ENCODE data around the gene TRA2B.

TRA2B gene

DNA sequence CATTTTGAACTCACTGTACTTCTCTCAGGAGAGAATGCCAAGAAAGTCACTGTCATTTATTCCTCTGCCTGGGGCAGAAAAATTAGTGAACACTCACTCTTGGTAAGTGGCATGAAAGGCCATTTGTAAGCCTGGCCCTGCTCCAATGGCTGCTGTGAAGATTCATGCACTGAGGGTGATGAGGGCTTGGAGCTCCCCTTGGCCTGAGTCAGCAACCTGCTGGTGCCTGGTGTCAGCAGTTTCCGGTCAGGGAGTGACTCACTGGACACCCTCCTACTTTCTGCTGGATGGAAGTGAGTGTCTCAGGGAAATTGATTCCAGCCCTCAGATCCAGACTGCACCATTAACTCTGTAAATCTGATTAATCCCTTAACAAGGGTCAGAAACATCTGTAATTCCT lies 37.6 kb downstream of the TRA2B start:
- peaks cover 3% of the 10 kb centered on the region for H3K27me3 Mint-ChIP-seq (ENCODE audit: low read depth)
- H3K36me3 Mint-ChIP-seq (ENCODE audit: low read depth), result no peaks in the 10 kb centered on the region
- no peak overlapping the region for H3K27ac Mint-ChIP-seq
- no peak overlapping the region for H3K4me3 Mint-ChIP-seq
- H3K4me1 Mint-ChIP-seq (ENCODE audit: low read depth), result no peaks in the 10 kb centered on the region
- no peaks in the 10 kb centered on the region for H3K9me3 Mint-ChIP-seq

DNA sequence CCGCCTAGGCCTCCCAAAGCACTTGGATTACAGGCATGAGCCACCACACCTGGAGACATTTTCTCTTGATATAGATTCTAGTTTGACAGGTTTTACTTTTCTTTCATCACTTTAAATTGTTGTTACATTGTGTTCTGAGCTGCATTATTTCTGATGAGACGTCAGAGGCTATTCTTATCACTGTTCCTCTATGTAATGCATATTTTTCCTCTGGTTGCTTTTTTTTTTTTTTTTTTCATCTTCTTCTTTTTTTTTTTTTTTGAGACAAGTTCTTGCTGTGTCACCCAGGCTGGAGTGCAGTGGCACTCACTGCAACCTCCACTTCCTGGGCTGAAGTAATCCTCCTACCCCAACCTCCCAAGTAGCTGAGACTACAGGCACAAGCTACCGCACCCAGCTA lies 41.2 kb downstream of the TRA2B start:
- peaks cover 3% of the 10 kb centered on the region for H3K27me3 Mint-ChIP-seq (ENCODE audit: low read depth)
- H3K36me3 Mint-ChIP-seq (ENCODE audit: low read depth), result no peaks in the 10 kb centered on the region
- no peaks in the 10 kb centered on the region for H3K9me3 Mint-ChIP-seq
- no peaks in the 10 kb centered on the region for H3K4me1 Mint-ChIP-seq (ENCODE audit: low read depth)
- H3K4me3 Mint-ChIP-seq, result no peak overlapping the region
- H3K27ac Mint-ChIP-seq, result no peak overlapping the region

DNA sequence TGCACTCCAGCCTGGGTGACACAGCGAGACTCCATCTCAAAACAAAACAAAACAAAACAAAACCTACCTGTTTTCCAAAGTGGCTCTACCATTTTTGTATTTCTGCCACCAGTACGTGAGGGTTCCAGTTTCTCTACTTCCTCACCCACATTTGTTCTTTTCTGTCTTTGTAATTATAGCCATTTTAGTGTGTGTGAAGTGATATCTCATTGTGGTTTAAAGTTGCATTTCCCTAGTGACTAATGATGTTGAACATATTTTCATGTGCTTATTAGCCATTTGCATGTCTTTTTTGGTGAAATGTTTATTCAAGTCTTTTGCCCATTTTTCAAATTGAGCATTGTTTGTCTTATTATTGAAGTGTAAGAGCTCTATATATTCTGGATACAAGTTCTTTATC lies 50.7 kb downstream of the TRA2B start:
- Mint-ChIP-seq H3K27me3 (ENCODE audit: low read depth) (peaks cover 4% of the 10 kb centered on the region), H3K4me1 (ENCODE audit: low read depth) (no peaks in the 10 kb centered on the region)

DNA sequence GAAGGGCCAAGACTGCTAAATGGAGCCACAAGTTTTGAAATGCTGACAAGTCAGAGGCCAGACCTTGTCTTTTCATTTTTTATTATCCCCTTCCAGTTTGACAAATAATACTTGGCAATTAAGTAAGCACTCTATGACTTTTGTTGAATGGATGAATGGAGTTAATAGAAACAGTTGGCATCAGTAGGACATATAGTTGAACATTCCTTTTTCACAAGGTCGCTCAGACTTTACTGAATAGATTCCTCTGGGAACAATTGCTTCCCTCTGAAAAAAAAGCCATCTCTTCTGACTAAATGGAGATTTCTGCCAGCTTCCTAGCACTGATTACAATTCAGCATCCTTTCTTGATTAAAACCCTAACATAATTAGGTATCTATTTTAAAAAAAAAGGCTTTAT lies 53.2 kb downstream of the TRA2B start:
- Mint-ChIP-seq H3K27me3 (ENCODE audit: low read depth) (peaks cover 4% of the 10 kb centered on the region), H3K27ac (no peak overlapping the region), H3K9me3 (no peaks in the 10 kb centered on the region), H3K36me3 (ENCODE audit: low read depth) (no peaks in the 10 kb centered on the region), H3K4me1 (ENCODE audit: low read depth) (no peaks in the 10 kb centered on the region), H3K4me3 (no peak overlapping the region)

More for the DNA sequence above, 50.7 kb downstream of the TRA2B start:
- H3K36me3 Mint-ChIP-seq (ENCODE audit: low read depth), result no peaks in the 10 kb centered on the region
- H3K4me3 Mint-ChIP-seq, result no peak overlapping the region
- H3K9me3 Mint-ChIP-seq, result no peaks in the 10 kb centered on the region
- H3K27ac Mint-ChIP-seq, result no peak overlapping the region

DNA sequence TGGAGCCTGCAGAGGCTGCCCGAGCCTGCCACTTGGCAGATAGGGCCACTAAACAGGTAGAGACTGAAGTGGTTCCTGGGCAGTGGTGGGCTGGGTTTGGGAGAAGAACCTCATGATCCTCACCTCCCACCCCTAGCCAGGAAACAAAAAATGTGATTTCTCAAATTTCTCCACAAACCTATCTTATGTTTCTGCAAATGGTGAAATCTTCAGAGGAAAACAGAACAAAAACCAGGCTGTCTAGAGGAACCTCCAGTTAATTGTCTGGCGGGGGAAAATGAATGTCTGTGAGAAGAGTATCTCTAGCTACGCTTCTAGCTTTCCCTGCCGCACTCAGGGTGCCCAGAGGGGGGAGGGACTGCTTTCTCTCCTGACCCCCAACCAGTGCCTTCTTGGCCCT lies 55.9 kb downstream of the TRA2B start:
- no peaks in the 10 kb centered on the region for H3K4me1 Mint-ChIP-seq (ENCODE audit: low read depth)
- H3K27ac Mint-ChIP-seq, result no peak overlapping the region
- H3K4me3 Mint-ChIP-seq, result no peak overlapping the region
- no peaks in the 10 kb centered on the region for H3K27me3 Mint-ChIP-seq (ENCODE audit: low read depth)
- H3K9me3 Mint-ChIP-seq, result no peaks in the 10 kb centered on the region
- H3K36me3 Mint-ChIP-seq (ENCODE audit: low read depth), result no peaks in the 10 kb centered on the region

DNA sequence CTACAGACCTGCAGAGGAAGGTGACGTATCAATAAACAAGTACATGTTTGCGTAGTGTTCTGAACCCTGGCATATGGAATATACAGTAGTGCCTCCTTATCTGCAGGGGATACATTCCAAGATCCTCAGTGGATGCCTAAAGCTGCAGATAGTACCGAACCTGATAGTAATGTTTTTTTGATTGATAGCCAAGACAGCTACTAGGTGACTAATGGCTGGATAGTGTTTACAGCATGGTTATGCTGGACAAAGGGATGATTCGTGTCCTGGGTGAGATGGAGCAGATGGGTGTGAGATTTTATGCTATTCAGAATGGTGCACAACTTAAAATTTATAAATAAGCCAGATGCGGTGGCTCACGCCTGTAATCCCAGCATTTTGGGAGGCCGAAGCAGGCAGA lies 57.2 kb downstream of the TRA2B start:
- no peaks in the 10 kb centered on the region for H3K27me3 Mint-ChIP-seq (ENCODE audit: low read depth)
- no peaks in the 10 kb centered on the region for H3K36me3 Mint-ChIP-seq (ENCODE audit: low read depth)
- no peaks in the 10 kb centered on the region for H3K4me1 Mint-ChIP-seq (ENCODE audit: low read depth)
- H3K9me3 Mint-ChIP-seq, result no peaks in the 10 kb centered on the region
- no peak overlapping the region for H3K27ac Mint-ChIP-seq
- H3K4me3 Mint-ChIP-seq, result no peak overlapping the region

DNA sequence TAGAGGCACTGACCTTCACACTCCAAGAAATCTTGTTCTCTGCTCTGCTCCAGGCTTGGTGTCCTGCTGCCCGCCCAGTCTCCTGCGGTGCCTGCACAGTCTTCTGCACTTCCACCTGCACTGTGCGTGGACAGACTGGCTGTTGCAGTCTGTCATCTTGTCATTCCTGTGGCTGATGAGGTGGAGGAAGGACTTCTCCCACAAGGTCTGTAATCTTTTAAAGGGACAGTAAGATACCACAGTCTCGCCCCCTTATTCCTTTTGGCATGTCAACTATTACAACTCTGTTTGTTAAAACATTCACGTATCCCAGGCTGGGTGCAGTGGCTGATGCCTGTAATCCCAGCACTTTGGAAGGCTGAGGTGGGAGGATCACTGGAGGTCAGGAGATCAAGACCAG lies 58.9 kb downstream of the TRA2B start:
- H3K4me3 Mint-ChIP-seq, result no peak overlapping the region
- no peaks in the 10 kb centered on the region for H3K4me1 Mint-ChIP-seq (ENCODE audit: low read depth)
- no peaks in the 10 kb centered on the region for H3K9me3 Mint-ChIP-seq
- no peaks in the 10 kb centered on the region for H3K36me3 Mint-ChIP-seq (ENCODE audit: low read depth)
- H3K27me3 Mint-ChIP-seq (ENCODE audit: low read depth), result peaks cover 2% of the 10 kb centered on the region
- H3K27ac Mint-ChIP-seq, result no peak overlapping the region

DNA sequence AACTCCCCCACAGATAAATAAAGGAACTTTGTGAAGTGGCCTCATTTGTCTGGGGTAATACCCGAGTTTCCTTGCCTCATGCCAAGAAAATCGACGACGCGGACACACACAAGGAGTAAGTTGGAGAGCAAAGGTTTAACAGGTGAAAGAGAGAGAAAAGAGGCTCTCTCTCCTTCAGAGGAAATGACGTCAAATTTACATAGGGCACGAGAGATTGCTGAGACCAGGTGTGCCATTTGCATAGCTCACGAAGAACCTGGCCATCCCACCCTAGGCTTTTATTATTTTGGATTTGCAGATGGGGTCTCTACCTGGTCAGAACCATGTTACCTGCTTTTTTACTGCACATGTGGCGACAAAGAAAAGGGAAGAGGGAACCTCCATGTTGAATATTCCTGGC lies 63.7 kb downstream of the TRA2B start:
- H3K27ac Mint-ChIP-seq, result no peak overlapping the region
- peaks cover 3% of the 10 kb centered on the region for H3K27me3 Mint-ChIP-seq (ENCODE audit: low read depth)
- H3K4me3 Mint-ChIP-seq, result no peak overlapping the region
- peaks cover 1% of the 10 kb centered on the region for H3K4me1 Mint-ChIP-seq (ENCODE audit: low read depth)
- H3K9me3 Mint-ChIP-seq, result no peaks in the 10 kb centered on the region
- H3K36me3 Mint-ChIP-seq (ENCODE audit: low read depth), result no peaks in the 10 kb centered on the region

DNA sequence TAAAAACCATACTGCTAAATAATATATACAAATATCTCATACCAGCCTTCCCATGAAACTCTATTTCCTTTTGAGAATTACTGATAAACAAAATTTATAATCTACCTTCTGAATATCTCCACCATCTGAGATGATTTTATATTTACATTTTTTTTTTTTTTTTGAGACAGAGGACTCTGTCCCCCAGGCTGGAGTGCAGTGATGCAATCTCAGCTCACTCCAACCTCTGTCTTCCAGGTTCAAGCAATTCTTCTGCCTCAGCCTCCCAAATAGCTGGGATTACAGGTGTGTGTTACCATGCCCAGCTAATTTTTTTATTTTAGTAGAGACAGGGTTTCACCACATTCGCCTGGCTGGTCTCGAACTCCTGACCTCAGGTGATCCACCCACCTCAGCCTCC lies 70.2 kb downstream of the TRA2B start:
- H3K27me3 Mint-ChIP-seq (ENCODE audit: low read depth), result peaks cover 26% of the 10 kb centered on the region
- H3K4me1 Mint-ChIP-seq (ENCODE audit: low read depth), result peaks cover 1% of the 10 kb centered on the region
- H3K9me3 Mint-ChIP-seq, result no peaks in the 10 kb centered on the region
- no peak overlapping the region for H3K4me3 Mint-ChIP-seq
- H3K27ac Mint-ChIP-seq, result no peak overlapping the region
- H3K36me3 Mint-ChIP-seq (ENCODE audit: low read depth), result no peaks in the 10 kb centered on the region

DNA sequence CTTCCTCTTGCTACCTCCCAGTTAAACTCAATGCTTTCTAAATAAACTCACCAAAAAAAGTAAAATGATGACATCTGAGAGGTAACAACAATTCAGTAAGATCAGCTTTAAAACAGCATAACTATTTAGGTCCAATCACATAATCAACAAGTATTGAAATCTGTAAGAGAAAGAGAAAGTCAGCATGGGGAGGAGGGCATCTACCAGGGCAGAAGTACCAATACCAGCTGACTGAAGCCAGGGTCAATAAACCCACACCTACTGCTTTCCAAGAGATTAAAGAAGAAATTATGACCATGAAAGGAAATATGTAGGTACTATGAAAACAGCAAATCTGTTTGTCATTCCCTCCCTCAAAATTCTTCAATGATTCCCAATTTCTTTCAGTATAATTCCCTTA lies 70.8 kb downstream of the TRA2B start:
- no peak overlapping the region for H3K4me3 Mint-ChIP-seq
- H3K9me3 Mint-ChIP-seq, result no peaks in the 10 kb centered on the region
- H3K4me1 Mint-ChIP-seq (ENCODE audit: low read depth), result peaks cover 1% of the 10 kb centered on the region
- no peaks in the 10 kb centered on the region for H3K36me3 Mint-ChIP-seq (ENCODE audit: low read depth)
- peaks cover 26% of the 10 kb centered on the region for H3K27me3 Mint-ChIP-seq (ENCODE audit: low read depth)
- no peak overlapping the region for H3K27ac Mint-ChIP-seq

DNA sequence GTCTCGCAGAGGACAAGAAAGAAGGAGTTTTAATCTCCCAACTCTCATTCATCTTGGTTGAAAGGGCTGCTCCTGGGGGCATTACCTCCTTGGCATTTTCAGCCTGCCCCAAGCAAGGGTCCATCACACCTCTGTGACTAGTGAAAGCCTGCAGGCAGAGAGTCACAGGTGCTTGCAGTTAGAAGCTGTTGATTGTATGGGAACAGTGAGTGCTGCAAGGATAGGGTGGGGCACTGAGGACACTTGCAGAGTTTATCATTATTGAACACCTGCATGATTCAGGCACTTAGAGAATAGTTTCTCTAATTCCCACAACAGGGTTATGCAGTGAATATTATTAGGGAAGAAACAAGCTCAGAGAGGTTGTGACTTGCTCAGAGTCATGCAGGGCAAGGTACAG lies 71.3 kb downstream of the TRA2B start:
- no peak overlapping the region for H3K4me3 Mint-ChIP-seq
- H3K27ac Mint-ChIP-seq, result no peak overlapping the region
- H3K27me3 Mint-ChIP-seq (ENCODE audit: low read depth), result peaks cover 26% of the 10 kb centered on the region
- H3K36me3 Mint-ChIP-seq (ENCODE audit: low read depth), result no peaks in the 10 kb centered on the region
- no peaks in the 10 kb centered on the region for H3K9me3 Mint-ChIP-seq
- peaks cover 1% of the 10 kb centered on the region for H3K4me1 Mint-ChIP-seq (ENCODE audit: low read depth)

All from T-helper 1 cell treated with Interleukin-12 subunit alpha and Interleukin-12 subunit beta and Interleukin-4 antibody, amounts not matched to agents 30 μg/mL and 1 μg/mL, for 36 hours (primary cell).